ENCODE data around the gene GRIN2C. TPM values are rescaled to one million over a fixed set of nuclear protein-coding genes. Genes with fewer than 3 reads are reported as not detected.
A peak's percentile ranks its signal among the peaks of the same experiment; 100 is the strongest.

Gene GRIN2C
- total RNA-seq, 6 donors from 2014 or later = 0.17 TPM; not detected in 5

DNA sequence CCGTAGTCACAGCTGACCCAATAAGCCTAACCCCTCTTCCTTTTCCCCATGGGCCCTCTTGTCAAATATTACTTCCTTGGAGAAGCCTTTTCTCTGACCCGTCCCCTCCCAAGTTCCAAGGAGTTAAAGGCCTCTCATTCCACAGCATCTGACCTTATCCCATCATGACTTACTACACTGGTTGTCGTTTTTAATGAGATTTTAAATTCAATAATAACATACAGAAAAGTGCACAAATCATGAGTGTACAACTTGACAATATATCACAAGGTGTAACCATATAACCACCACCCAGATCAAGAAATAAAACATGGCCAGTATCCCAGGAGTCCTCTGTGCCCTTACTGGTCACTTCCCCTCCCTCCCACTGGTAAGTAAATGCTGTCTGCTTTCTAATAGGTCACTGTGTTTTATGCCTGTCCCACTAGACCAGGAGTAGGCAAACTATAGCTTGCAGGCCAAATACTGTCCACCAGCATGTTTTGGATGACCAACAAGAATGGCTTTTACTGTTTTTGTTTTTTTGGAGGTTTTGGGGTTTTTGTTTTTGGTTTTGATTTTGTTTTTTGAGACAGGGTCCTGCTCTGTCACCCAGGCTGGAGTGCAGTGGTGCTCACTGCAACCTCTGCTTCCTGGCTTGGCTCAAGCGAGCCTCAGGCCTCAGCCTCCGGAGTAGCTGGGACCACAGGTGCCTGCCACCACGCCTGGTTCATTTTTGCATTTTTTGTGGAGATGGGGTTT is 14.4 kb upstream of the GRIN2C start:
- H3K9me3 ChIP-seq = no peaks in the 10 kb centered on the region
- WGBS, 2 donors = 59 to 64% methylated on average over 6 of the region's 6 CpGs
- H3K4me1 ChIP-seq = peaks cover 15 to 19% (median 15%) of the 10 kb centered on the region in 4 donors
- no peaks in the 10 kb centered on the region for H3K27me3 ChIP-seq
- H3K36me3 ChIP-seq = no peaks in the 10 kb centered on the region
- H3K27ac ChIP-seq = peak overlapping the region; percentile 89 to 95 (median 92)
- H3K4me3 ChIP-seq = peak overlapping the region in 3 of 4 donors; percentile 61 to 71 (median 63)
- no peak for ATAC-seq (ENCODE audit: low FRiP score in 2 of 2)
- DNase-seq = no peak
- TF ChIP-seq POLR2AphosphoS5 (IDR thresholded peaks at IDR 0.05) (no peak), POLR2A (IDR thresholded peaks at IDR 0.05) (no peak)
- TF ChIP-seq, protein P1, sequence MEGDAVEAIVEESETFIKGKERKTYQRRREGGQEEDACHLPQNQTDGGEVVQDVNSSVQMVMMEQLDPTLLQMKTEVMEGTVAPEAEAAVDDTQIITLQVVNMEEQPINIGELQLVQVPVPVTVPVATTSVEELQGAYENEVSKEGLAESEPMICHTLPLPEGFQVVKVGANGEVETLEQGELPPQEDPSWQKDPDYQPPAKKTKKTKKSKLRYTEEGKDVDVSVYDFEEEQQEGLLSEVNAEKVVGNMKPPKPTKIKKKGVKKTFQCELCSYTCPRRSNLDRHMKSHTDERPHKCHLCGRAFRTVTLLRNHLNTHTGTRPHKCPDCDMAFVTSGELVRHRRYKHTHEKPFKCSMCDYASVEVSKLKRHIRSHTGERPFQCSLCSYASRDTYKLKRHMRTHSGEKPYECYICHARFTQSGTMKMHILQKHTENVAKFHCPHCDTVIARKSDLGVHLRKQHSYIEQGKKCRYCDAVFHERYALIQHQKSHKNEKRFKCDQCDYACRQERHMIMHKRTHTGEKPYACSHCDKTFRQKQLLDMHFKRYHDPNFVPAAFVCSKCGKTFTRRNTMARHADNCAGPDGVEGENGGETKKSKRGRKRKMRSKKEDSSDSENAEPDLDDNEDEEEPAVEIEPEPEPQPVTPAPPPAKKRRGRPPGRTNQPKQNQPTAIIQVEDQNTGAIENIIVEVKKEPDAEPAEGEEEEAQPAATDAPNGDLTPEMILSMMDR (IDR thresholded peaks at IDR 0.05) = no peak

DNA sequence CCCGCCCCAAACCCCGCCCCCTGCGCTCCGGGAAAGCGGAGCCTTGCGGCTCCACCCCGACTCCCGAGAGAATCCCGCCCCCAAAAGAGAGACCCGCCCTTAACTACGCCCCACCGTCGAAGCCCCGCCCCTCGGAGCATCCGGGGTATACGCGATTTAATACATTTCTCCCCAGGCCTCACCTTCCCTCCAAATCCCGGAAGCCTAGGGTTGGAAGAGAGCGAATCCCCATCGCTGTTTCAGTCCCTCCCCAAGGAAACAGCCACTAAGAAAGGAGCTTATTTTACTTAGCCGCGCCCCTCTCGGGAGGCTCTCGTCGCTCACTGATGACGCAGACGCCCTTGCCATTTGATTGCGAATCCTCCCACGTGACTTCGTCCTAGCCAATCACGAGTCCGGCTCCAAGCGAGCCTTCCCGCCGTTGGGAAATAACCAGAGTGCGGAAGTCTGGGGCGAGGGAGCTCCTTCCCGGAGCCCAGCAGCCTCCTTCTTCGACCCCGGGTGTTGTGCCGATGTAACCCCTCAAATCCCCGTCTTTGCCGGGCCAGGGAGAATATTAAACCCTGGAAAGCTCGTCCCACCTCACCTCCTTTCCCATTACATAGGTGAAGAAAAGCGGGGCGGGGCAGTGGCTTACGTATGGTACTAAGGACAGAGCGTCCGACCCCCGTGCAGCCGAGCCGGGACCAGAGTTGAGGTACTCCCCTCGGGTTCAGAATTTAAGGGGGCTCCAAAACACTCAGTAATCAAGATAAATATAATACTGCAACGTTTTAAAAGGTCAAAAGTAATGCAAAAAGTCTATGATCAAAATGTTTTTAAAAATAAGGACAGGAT is 13.6 kb upstream of the GRIN2C start:
- WGBS, 2 donors = 0% methylated on average over 13 to 46 of the region's 55 CpGs
- H3K27me3 ChIP-seq = no peaks in the 10 kb centered on the region
- DNase-seq (peak; percentile 98 to 99), ATAC-seq (ENCODE audit: low FRiP score in 2 of 2) (peak; percentile 97 to 98)
- TF ChIP-seq POLR2A (IDR thresholded peaks at IDR 0.05) (peak; percentile 93 to 97 (median 96)), EP300 (IDR thresholded peaks at IDR 0.05) (no peak), POLR2AphosphoS5 (IDR thresholded peaks at IDR 0.05) (peak; percentile 96 to 99)
- TF ChIP-seq, protein P1 (IDR thresholded peaks at IDR 0.05) = peak in 1 of 6 experiments; percentile 30
- H3K36me3 ChIP-seq = no peaks in the 10 kb centered on the region
- H3K9me3 ChIP-seq = no peaks in the 10 kb centered on the region
- peaks cover 15 to 20% (median 16%) of the 10 kb centered on the region in 4 donors for H3K4me1 ChIP-seq
- peak overlapping the region; percentile 43 to 71 (median 66) for H3K4me3 ChIP-seq
- H3K27ac ChIP-seq = peak overlapping the region; percentile 89 to 95 (median 92)

DNA sequence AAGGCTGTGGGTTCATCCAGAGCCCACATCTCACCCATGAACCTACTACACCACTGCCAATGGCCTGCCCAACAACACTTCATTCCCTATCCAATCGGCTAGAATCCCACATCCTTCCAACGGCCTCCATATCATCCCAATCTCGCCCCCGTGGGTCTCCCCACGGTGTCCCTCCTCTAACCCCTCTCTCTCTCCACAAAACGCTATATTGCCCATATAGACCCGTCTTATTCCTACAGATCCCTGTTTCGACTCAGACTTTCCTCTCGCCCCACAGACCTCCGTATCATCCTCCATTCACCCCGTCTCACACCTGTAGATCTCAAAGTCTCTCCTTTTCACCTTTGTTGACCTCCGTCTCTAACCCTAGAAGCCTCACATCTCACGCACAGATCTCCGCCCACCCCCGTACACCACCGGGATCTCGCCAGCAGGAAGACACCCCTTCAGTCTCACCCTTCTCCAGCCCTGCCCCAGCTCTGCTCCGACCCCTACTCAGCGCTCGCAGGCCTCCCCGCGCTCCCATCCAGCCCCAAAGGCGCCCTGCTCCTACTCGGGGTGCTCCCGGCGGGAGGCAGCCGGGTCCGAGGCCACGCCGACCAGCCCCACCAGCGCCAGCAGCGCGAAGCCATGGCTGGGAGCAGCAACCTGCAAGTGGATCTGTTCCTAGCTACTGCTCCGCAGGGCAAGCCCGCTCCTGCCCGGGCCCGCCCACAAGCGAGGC is 12.8 kb upstream of the GRIN2C start, which contains the start of gene FDXR:
FDXR (minus strand) TSS at position 682 of the 724 bp plus-strand sequence; CDS start at position 632, 50 bp downstream.
- peaks cover 15 to 23% (median 19%) of the 10 kb centered on the region in 4 donors for H3K4me1 ChIP-seq
- H3K4me3 ChIP-seq = peak within 1 kb of the TSS; percentile 51 to 71 (median 66)
- ATAC-seq (ENCODE audit: low FRiP score in 2 of 2) = peak in 1 of 2 donors; percentile 10
- H3K27ac ChIP-seq = peak within 1 kb of the TSS; percentile 89 to 95 (median 92)
- no peak for DNase-seq
- no peaks in the 10 kb centered on the region for H3K27me3 ChIP-seq
- H3K9me3 ChIP-seq = no peaks in the 10 kb centered on the region
- H3K36me3 ChIP-seq = no peaks in the 10 kb centered on the region
- 10 to 15% methylated on average over 21 to 35 of the region's 38 CpGs for WGBS, 2 donors
- TF ChIP-seq POLR2AphosphoS5 (IDR thresholded peaks at IDR 0.05) = peak in 1 of 2 donors; percentile 81
- no peak for TF ChIP-seq EP300 (IDR thresholded peaks at IDR 0.05)
- TF ChIP-seq POLR2A (IDR thresholded peaks at IDR 0.05) = peak in 3 of 4 donors; percentile 34 to 61 (median 59)
- TF ChIP-seq, protein P1 (IDR thresholded peaks at IDR 0.05) = peak in 1 of 6 experiments; percentile 19

DNA sequence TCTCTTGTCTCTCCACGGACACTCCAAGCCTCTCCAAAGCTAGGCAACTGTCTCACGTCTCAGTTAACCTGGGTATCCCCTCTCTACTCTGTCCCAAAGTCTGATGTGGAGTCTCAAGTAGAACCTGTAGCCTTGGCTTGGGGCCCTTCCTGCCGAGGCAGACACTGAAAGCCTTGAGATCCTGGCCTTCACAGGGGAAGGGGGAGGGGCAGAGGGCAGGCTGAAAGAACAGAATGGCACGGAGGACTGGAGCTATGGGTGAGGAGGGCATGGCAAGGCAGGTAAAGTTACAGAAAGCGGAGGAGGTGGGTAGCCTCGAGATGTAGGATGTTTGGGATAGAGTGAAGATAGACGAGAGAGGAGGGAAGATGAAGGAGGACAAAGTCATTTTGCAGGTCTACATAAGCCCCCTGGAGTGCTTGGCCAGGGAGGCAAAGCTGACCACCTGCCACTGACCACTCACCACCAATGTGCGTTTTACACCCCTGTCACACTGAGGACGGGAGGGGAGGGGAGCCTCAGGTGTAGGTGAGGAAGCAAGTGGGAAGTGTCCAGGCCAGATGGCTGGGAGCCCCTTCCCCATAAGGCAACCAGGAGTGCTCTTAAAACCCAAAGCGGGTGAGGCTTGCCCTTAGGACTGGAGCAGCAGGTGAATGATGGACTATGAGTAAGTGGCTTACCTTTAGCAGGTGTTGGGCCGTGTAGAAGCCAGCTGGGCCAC is 11.8 kb upstream of the GRIN2C start:
- DNase-seq (no peak), ATAC-seq (ENCODE audit: low FRiP score in 2 of 2) (no peak)
- Histone ChIP-seq H3K27ac (no peak overlapping the region), H3K4me3 (no peak overlapping the region), H3K27me3 (no peaks in the 10 kb centered on the region), H3K9me3 (no peaks in the 10 kb centered on the region), H3K36me3 (no peaks in the 10 kb centered on the region), H3K4me1 (peaks cover 15 to 23% (median 19%) of the 10 kb centered on the region in 4 donors)
- TF ChIP-seq POLR2AphosphoS5 (IDR thresholded peaks at IDR 0.05) (no peak), POLR2A (IDR thresholded peaks at IDR 0.05) (no peak), EP300 (IDR thresholded peaks at IDR 0.05) (no peak)
- TF ChIP-seq, protein P1 (IDR thresholded peaks at IDR 0.05) = no peak
- WGBS, 2 donors = 79 to 85% methylated on average over 11 of the region's 11 CpGs

All from upper lobe of left lung (tissue), 6 donors.